A673 (cell line): ENCODE measurements around the gene HNRNPC. TPM values are rescaled to one million over a fixed set of nuclear protein-coding genes. Genes with fewer than 3 reads are reported as not detected.

Experiments
- BruUV-seq: library from RNA; stranded (reverse); fragments of 400-500 nt; replicated peaks from 2 replicates; lab custom pipeline; 2021; lab: Mats Ljungman, UMichigan
- CTCF ChIA-PET: fragments of 300-600 bp; sonication (Branson Sonifier 250); formaldehyde crosslinking; loops from one replicate; lab custom pipeline; 2022; ENCODE audit warnings: antibody characterized with exemption; lab: Charles Lee
- POLR2A ChIA-PET: fragments of 300-600 bp; sonication (Branson Sonifier 250); formaldehyde crosslinking; loops from one replicate; lab custom pipeline; 2022; ENCODE audit warnings: antibody characterized with exemption; ENCODE audit not compliant: low non-redundant PET; lab: Charles Lee
- DNase-seq: peaks from one replicate; pipeline ENCODE4 v3.0.0-alpha.2; 2015; ENCODE audit warnings: low spot score
- H3K27ac ChIP-seq: fragments of 200-600 bp; sonication (generic); 2 replicates; pipeline ENCODE4 v1.5.1; 2016; ENCODE audit warnings: mixed run types, low read depth, mild to moderate bottlenecking, mixed read lengths, antibody characterized with exemption, low read length; ENCODE audit not compliant: poor library complexity, severe bottlenecking
- H3K27me3 ChIP-seq: fragments of 200-600 bp; sonication (generic); replicated peaks from 2 replicates; pipeline ENCODE4 v1.6.1; 2017; ENCODE audit warnings: mixed run types, low read depth, mild to moderate bottlenecking, mixed read lengths, antibody characterized with exemption, low read length; ENCODE audit not compliant: insufficient read depth, poor library complexity
- H3K36me3 ChIP-seq: fragments of 200-600 bp; sonication (generic); 2 replicates; pipeline ENCODE4 v1.6.1; 2016; ENCODE audit warnings: mixed run types, mild to moderate bottlenecking, mixed read lengths, antibody characterized with exemption, low read length; ENCODE audit not compliant: insufficient read depth, poor library complexity, severe bottlenecking
- H3K4me1 ChIP-seq: fragments of 200-600 bp; sonication (generic); 2 replicates; pipeline ENCODE4 v1.6.1; 2017; ENCODE audit warnings: mixed run types, mild to moderate bottlenecking, mixed read lengths, antibody characterized with exemption, low read length; ENCODE audit not compliant: insufficient read depth, poor library complexity, severe bottlenecking
- H3K4me3 ChIP-seq: fragments of 200-600 bp; sonication (generic); 2 replicates; pipeline ENCODE4 v1.5.1; 2016; ENCODE audit warnings: low read depth, mixed run types, mild to moderate bottlenecking, mixed read lengths, low read length; ENCODE audit not compliant: poor library complexity, severe bottlenecking
- H3K9me3 ChIP-seq: fragments of 200-600 bp; sonication (generic); 2 replicates; pipeline ENCODE4 v1.6.1; 2016; ENCODE audit warnings: mixed run types, low read depth, mild to moderate bottlenecking, mixed read lengths, antibody characterized with exemption, low read length; ENCODE audit not compliant: poor library complexity, severe bottlenecking
- EZH2 ChIP-seq: fragments of 200-600 bp; sonication (generic); IDR thresholded peaks from 2 replicates; pipeline ENCODE4 v1.6.1; 2017; ENCODE audit warnings: borderline replicate concordance, low read depth, mild to moderate bottlenecking, mixed read lengths, antibody characterized with exemption, low read length; ENCODE audit not compliant: poor library complexity, severe bottlenecking
- intact Hi-C: fragments of 100-400 bp; cut with micrococcal nuclease; formaldehyde crosslinking; loops from one replicate; pipeline ENCODE4 v1.10.0; 2022; ENCODE audit not compliant: unreplicated experiment
- total RNA-seq: library from RNA; stranded (reverse); gene quantifications from 2 replicates; pipeline ENCODE4 v1.2.3, GENCODE V29; 2021
- TF ChIP-seq, protein P1 (sequence below): fragments of 300-800, 200-600 bp; sonication (generic); conservative IDR thresholded peaks from 2 replicates; pipeline ENCODE4 v1.5.1; 2017; ENCODE audit warnings: low read depth, mild to moderate bottlenecking, antibody characterized with exemption, low read length, moderate library complexity, mixed read lengths

HNRNPC gene
- total RNA-seq, 1 experiment from 2014 or later = 949 TPM

DNA sequence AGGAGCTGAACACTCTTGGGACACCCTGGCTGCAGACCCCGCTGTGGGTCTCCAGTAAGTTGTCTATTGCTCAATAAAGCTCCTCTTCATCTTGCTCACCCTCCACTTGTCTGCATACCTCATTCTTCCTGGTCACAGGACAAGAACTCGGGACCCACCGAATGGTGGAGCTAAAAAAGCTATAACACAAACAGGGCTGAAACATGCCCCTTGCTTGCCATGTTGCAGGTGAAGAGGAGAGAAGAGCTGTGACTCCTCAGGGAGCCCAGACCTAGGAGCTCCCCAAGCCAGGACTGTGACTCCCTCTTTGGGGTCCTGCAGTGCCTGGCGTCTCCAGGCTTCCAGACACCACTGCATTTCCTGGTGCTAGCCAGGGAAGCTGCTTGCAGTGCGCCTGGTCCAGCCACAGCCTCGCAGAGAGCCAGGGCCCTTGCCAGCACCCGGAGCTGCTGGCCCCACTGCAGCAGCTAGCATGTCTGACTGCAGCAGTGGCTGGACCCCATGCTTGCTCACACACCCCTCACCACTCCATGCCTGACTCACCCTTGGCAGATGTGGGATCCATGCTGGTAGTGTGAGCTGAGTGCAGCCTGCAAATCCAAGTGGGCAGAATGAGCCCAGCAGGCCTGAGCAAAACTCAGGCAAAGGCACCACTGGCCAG lies 76.2 kb downstream of the HNRNPC start:
- H3K9me3 ChIP-seq = no peaks in the 10 kb centered on the region
- intact Hi-C loops = loop anchor here (10.0 kb wide), 1 partner anchor 178 kb away; no protein-coding TSS in a partner anchor
- BruUV-seq = no TSS peak

DNA sequence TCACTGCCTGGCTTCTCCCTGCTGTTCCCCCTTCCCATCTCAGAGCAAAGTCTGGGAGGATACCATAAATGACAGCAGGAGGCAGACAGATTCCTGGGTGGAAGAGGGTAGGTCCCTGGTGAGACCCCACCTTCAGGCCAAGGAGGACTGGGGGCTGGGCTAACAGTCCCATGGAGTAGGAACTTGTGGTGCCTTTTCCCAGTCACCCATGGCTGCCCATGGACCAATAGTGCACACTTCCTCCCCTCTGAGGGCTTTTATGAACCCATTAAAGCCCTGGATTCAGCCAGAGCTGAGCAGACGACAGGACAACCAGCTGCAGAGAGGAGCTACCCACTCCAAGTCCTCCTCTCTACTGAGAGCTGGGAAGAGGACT lies 76.8 kb downstream of the HNRNPC start:
- H3K27me3 ChIP-seq = no peaks in the 10 kb centered on the region
- no peak for DNase-seq
- H3K9me3 ChIP-seq = no peaks in the 10 kb centered on the region
- BruUV-seq = no TSS peak
- no peak for TF ChIP-seq EZH2
- TF ChIP-seq, protein P1, sequence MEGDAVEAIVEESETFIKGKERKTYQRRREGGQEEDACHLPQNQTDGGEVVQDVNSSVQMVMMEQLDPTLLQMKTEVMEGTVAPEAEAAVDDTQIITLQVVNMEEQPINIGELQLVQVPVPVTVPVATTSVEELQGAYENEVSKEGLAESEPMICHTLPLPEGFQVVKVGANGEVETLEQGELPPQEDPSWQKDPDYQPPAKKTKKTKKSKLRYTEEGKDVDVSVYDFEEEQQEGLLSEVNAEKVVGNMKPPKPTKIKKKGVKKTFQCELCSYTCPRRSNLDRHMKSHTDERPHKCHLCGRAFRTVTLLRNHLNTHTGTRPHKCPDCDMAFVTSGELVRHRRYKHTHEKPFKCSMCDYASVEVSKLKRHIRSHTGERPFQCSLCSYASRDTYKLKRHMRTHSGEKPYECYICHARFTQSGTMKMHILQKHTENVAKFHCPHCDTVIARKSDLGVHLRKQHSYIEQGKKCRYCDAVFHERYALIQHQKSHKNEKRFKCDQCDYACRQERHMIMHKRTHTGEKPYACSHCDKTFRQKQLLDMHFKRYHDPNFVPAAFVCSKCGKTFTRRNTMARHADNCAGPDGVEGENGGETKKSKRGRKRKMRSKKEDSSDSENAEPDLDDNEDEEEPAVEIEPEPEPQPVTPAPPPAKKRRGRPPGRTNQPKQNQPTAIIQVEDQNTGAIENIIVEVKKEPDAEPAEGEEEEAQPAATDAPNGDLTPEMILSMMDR = no peak
- H3K27ac ChIP-seq = no peak overlapping the region
- H3K36me3 ChIP-seq = no peaks in the 10 kb centered on the region
- H3K4me3 ChIP-seq = peak overlapping the region; percentile 47
- ChIA-PET CTCF (interaction anchor here (0.6 kb wide), 1 partner anchor 93 kb away, joined by 3 read pairs; no protein-coding TSS in a partner anchor), POLR2A (no interaction called here)
- intact Hi-C loops = loop anchor here (10.0 kb wide), 1 partner anchor 178 kb away; no protein-coding TSS in a partner anchor
- H3K4me1 ChIP-seq = peaks cover 10% of the 10 kb centered on the region

More for the DNA sequence above, 76.2 kb downstream of the HNRNPC start:
- no peak for DNase-seq
- Histone ChIP-seq H3K27ac (no peak overlapping the region), H3K4me1 (peaks cover 10% of the 10 kb centered on the region), H3K36me3 (no peaks in the 10 kb centered on the region), H3K4me3 (no peak overlapping the region), H3K27me3 (no peaks in the 10 kb centered on the region)
- CTCF ChIA-PET = interaction anchor here (0.6 kb wide), 1 partner anchor 92 kb away, joined by 3 read pairs; no protein-coding TSS in a partner anchor
- TF ChIP-seq, protein P1 = no peak
- no peak for TF ChIP-seq EZH2
- POLR2A ChIA-PET = no interaction called here

DNA sequence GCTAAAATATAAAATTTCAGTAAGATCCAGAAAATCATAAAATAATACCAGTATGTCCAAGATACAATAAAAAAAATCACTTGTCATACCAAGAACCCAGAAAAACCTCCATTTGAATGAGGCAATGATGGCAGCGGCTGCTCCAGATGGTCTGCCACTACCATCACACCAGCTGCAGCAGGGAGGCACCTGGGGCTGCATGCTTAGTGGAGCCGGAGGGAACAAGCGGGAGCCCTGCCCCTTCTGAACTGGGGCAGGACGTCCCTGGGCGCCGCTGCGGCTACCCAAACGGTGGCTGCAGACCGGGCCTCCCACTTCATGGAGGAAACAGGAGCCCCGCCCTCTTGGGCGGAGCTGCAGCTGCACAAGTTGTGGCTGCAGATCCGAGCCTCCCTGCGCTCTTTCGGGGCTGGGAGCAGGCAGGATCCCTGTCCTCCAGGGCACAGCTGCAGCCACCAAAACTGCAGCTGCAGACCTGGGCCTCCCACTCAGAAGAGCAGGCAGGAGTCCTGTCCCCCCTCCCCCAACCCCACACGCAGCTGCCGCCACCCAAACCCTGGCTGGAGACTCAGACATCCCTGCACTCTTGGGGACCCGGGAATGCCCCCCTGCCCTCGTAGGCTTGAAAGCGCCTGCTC lies 77.3 kb downstream of the HNRNPC start:
- TF ChIP-seq, protein P1 = no peak
- TF ChIP-seq EZH2 = no peak
- ChIA-PET CTCF (no interaction called here), POLR2A (no interaction called here)
- Histone ChIP-seq H3K4me1 (peaks cover 10% of the 10 kb centered on the region), H3K4me3 (peak overlapping the region; percentile 47), H3K27me3 (no peaks in the 10 kb centered on the region), H3K9me3 (no peaks in the 10 kb centered on the region), H3K36me3 (no peaks in the 10 kb centered on the region), H3K27ac (no peak overlapping the region)
- BruUV-seq = no TSS peak
- intact Hi-C loops = loop anchor here (10.0 kb wide), 1 partner anchor 177 kb away; no protein-coding TSS in a partner anchor
- DNase-seq = peak; percentile 78
